Panc1 (cell line): Measurements from ENCODE around the gene KCNJ1. TPM values are rescaled to one million over a fixed set of nuclear protein-coding genes. Genes with fewer than 3 reads are reported as not detected.

ENCODE experiments used
- ATAC-seq: fragments of 200-7000 bp; cut with Tn5 transposase; 2 replicates; pipeline ENCODE4 v1.9.1; 2020; ENCODE audit warnings: mild to moderate bottlenecking, moderate library complexity
- BruUV-seq: library from RNA; stranded (reverse); fragments of 400-500 nt; replicated peaks from 2 replicates; lab custom pipeline; 2021; lab: Mats Ljungman, UMichigan
- CTCF ChIA-PET: fragments of 300-600 bp; sonication (Branson Sonifier 250); formaldehyde crosslinking; loops from one replicate; lab custom pipeline; 2022; ENCODE audit warnings: antibody characterized with exemption; lab: Charles Lee
- POLR2A ChIA-PET: fragments of 300-600 bp; sonication (Branson Sonifier 250); formaldehyde crosslinking; loops from one replicate; lab custom pipeline; 2022; ENCODE audit warnings: antibody characterized with exemption; lab: Charles Lee
- DNase-seq: peaks from one replicate; pipeline ENCODE4 v3.0.0-alpha.2; 2010; ENCODE audit warnings: low read depth, low spot score
- H3K27ac ChIP-seq: 2 replicates; pipeline ENCODE4 v1.5.1; 2011; ENCODE audit warnings: mild to moderate bottlenecking, low read length, inconsistent platforms
- H3K27me3 ChIP-seq: fragments of 200-500 bp; sonication (Bioruptor generic); 2 replicates; pipeline ENCODE4 v1.6.0; 2014; ENCODE audit warnings: low read length, inconsistent platforms; ENCODE audit not compliant: control insufficient read depth, insufficient read depth
- H3K36me3 ChIP-seq: fragments of 200-500 bp; sonication (Bioruptor generic); 2 replicates; pipeline ENCODE4 v1.5.1; 2014; ENCODE audit warnings: inconsistent platforms, mild to moderate bottlenecking, low read length, moderate library complexity; ENCODE audit not compliant: control insufficient read depth, insufficient read depth
- H3K4me1 ChIP-seq: 2 replicates; pipeline ENCODE4 v1.5.1; 2011; ENCODE audit warnings: inconsistent platforms, mild to moderate bottlenecking, low read length, moderate library complexity; ENCODE audit not compliant: control insufficient read depth, insufficient read depth
- H3K4me3 ChIP-seq, 2 experiments: 2 replicates each; pipeline ENCODE4 v1.5.1; 2011 to 2012; ENCODE audit warnings: low read depth in 2 of 2, low read length in 2 of 2, mild to moderate bottlenecking in 2 of 2, inconsistent platforms in 1 of 2, moderate library complexity in 1 of 2
- H3K9me3 ChIP-seq: fragments of 200-500 bp; sonication (Bioruptor generic); 2 replicates; pipeline ENCODE4 v1.5.1; 2014; ENCODE audit warnings: low read depth, mild to moderate bottlenecking, inconsistent platforms, low read length, moderate library complexity; ENCODE audit not compliant: control insufficient read depth, insufficient read depth
- CTCF ChIP-seq: fragments of 450-650 bp; IDR thresholded peaks from 2 replicates; pipeline ENCODE4 v1.5.1; 2017; ENCODE audit warnings: mild to moderate bottlenecking
- POLR2AphosphoS5 ChIP-seq: IDR thresholded peaks from 2 replicates; pipeline ENCODE4 v1.6.1; 2012; ENCODE audit warnings: mild to moderate bottlenecking, low read depth, low read length, moderate library complexity
- REST ChIP-seq, 2 experiments: IDR thresholded peaks; 2 replicates each; pipeline ENCODE4 v1.6.1; 2011 to 2012; ENCODE audit warnings: low read depth in 2 of 2, control low read depth in 1 of 2, low read length in 1 of 2, mild to moderate bottlenecking in 1 of 2, moderate library complexity in 1 of 2; ENCODE audit not compliant: insufficient read depth in 1 of 2
- SIN3A ChIP-seq: IDR thresholded peaks from 2 replicates; pipeline ENCODE4 v1.6.1; 2012; ENCODE audit warnings: low read depth, mild to moderate bottlenecking, low read length, moderate library complexity, borderline replicate concordance; ENCODE audit not compliant: insufficient read depth
- TCF7L2 ChIP-seq: IDR thresholded peaks from 2 replicates; pipeline ENCODE4 v1.6.1; 2011; ENCODE audit warnings: mild to moderate bottlenecking, low read depth, low read length, inconsistent platforms
- in situ Hi-C: cut with HindIII; loops from 2 replicates; pipeline ENCODE4 v1.10.0; 2016; ENCODE audit warnings: low sequenced_read_pairs, low pct_unique_long_range_greater_than_20kb
- intact Hi-C: fragments of 100-400 bp; cut with micrococcal nuclease; formaldehyde crosslinking; loops from one replicate; pipeline ENCODE4 v1.10.0; 2022; ENCODE audit not compliant: unreplicated experiment
- total RNA-seq: library from RNA; stranded (reverse); gene quantifications from one replicate; pipeline ENCODE4 v1.2.1, GENCODE V29; 2021; ENCODE audit not compliant: unreplicated experiment

KCNJ1 gene
- total RNA-seq, 1 experiment from 2014 or later, result not detected

GRCh38 chr11:128807909-128808308 lies 59.2 kb downstream of the KCNJ1 start:
- BruUV-seq, result no TSS peak
- intact Hi-C loops, result no loop called here

GRCh38 chr11:128806506-128807261 lies 60.4 kb downstream of the KCNJ1 start:
- Histone ChIP-seq H3K27me3 (peaks cover 10% of the 10 kb centered on the region), H3K9me3 (no peaks in the 10 kb centered on the region), H3K36me3 (no peaks in the 10 kb centered on the region), H3K4me3 (no peak overlapping the region), H3K4me1 (no peaks in the 10 kb centered on the region), H3K27ac (no peak overlapping the region)
- ChIA-PET POLR2A (no interaction called here), CTCF (no interaction called here)
- intact Hi-C loops, result no loop called here
- ATAC-seq, result no peak
- in situ Hi-C loops, result no loop called here
- TF ChIP-seq CTCF (no peak), TCF7L2 (no peak), REST (IDR thresholded peaks at IDR 0.05; ENCODE audit: insufficient read depth in 1 of 2, low read depth in 2 of 2, low read length in 1 of 2) (no peak), POLR2AphosphoS5 (no peak), SIN3A (no peak)
- DNase-seq, result no peak
- no TSS peak for BruUV-seq

More at GRCh38 chr11:128807909-128808308, 59.2 kb downstream of the KCNJ1 start:
- ATAC-seq, result no peak
- Histone ChIP-seq H3K36me3 (no peaks in the 10 kb centered on the region), H3K4me1 (no peaks in the 10 kb centered on the region), H3K27me3 (peaks cover 10% of the 10 kb centered on the region), H3K27ac (no peak overlapping the region), H3K9me3 (no peaks in the 10 kb centered on the region), H3K4me3 (no peak overlapping the region)
- no peak for DNase-seq
- in situ Hi-C loops, result no loop called here
- ChIA-PET POLR2A (no interaction called here), CTCF (no interaction called here)
- TF ChIP-seq TCF7L2 (no peak), SIN3A (no peak), CTCF (no peak), POLR2AphosphoS5 (no peak), REST (IDR thresholded peaks at IDR 0.05; ENCODE audit: insufficient read depth in 1 of 2, low read depth in 2 of 2, low read length in 1 of 2) (no peak)
